COLO829 (cell line): ENCODE measurements around the gene SV2B.
A peak's percentile ranks its signal among the peaks of the same experiment; 100 is the strongest.

Source experiments
- DNase-seq: peaks from one replicate; pipeline ENCODE4 v3.0.0; 2012; ENCODE audit warnings: low spot score

The SV2B gene

GRCh38 chr15:91231703-91232102 is 131.6 kb downstream of the SV2B start:
- no peak for DNase-seq

DNA sequence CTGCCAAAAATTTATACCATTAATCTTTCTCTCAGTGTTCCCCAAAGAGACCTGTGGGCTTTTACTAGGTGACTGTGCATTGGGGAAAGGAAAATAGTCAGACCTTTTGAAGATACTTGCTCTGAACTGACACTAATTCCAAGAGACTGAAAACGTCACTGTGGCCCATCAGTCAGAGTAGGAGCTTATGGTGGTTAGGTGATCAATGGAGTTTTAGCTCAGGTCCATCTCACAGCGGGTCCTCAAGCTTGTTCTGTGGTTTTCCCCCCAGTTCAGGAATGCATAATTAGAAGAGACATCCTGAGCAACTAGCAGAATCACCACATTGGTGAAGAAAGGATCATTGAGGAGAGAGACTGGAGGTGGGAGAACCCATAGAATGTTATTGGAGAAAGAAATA is 134.7 kb downstream of the SV2B start:
- DNase-seq = no peak

- DNase-seq = no peak
Observed at GRCh38 chr15:91235376-91235775, 135.3 kb downstream of the SV2B start.

DNA sequence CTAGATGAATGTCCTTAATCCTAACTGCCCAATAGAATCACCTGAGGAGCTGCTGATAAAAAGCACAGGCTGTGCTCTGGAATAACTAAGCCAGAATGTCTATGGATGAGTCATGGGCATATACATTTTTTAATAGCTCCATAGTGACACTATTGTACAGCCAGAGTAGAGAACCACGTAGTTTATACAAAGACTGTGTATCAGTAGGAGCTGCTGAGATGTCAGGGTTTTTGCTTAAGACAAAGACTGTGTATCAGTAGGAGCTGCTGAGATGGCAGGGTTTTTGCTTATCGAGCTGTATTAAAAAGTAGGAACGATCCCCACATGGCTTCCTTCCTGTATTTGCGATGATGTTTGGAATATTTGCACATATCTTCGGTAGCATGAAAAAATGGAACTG is 137.4 kb downstream of the SV2B start:
- peak; percentile 31 for DNase-seq

GRCh38 chr15:91238644-91239425 is 138.8 kb downstream of the SV2B start:
- no peak for DNase-seq

- no peak for DNase-seq
Observed at GRCh38 chr15:91243826-91244225, 143.8 kb downstream of the SV2B start.

DNA sequence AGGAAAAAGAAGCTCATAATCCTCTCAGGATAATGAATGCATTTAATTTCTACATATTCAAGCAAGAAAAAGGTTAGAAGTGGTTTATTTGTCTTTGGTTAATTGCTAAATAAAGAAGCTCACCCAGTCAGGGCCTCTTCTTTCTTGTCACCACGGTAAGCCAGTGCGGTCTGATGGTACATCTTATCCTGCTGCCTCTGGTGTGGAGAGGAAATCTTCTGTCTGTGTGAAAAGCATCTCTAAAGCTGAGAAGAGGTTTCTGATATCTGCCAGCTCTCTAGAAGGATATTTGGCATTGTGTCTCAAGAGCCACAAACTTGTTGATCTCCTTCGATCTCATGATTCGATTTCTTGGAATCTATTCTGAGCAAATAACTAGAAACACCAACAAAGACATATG is 144.9 kb downstream of the SV2B start:
- no peak for DNase-seq

- DNase-seq = no peak
Observed at GRCh38 chr15:91246998-91247397, 146.9 kb downstream of the SV2B start.

GRCh38 chr15:91249591-91249990 is 149.5 kb downstream of the SV2B start:
- no peak for DNase-seq

DNA sequence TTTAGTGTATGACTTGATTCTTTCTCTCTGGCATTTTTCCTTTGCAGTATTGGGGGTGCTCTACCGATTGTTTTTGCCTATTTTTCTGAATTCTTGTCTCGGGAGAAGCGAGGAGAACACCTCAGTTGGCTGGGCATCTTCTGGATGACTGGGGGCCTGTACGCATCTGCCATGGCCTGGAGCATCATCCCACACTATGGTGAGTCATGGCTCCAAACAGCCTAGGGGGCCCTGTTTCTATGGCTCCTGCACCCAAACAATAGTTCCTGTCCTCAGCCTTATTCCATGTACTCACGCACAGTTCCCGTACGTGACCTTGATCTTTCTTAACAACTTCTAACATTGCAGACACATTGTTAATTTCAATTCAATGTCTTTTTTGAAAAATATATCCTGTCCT is 152.3 kb downstream of the SV2B start:
- DNase-seq = no peak

DNA sequence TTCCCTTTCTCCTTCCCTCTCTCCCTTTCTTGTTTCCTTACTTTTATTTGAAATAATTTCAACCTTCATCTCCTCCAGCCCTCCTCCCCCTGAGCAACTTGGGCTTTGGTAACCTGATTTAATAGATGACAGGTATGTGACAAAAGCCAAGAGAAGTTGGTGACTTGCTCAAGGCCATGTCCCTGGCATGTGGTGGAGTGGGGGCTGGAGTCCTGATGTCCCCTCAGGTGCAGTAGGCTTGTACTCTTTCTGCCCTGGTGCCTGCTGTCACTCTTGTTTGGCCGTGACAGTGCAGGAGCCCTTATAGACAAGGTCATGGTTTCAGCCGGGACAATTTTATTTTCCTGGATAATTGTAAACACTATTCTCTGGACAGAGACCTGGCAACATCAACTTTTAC is 152.7 kb downstream of the SV2B start:
- no peak for DNase-seq

GRCh38 chr15:91253605-91254004 is 153.5 kb downstream of the SV2B start:
- no peak for DNase-seq

DNA sequence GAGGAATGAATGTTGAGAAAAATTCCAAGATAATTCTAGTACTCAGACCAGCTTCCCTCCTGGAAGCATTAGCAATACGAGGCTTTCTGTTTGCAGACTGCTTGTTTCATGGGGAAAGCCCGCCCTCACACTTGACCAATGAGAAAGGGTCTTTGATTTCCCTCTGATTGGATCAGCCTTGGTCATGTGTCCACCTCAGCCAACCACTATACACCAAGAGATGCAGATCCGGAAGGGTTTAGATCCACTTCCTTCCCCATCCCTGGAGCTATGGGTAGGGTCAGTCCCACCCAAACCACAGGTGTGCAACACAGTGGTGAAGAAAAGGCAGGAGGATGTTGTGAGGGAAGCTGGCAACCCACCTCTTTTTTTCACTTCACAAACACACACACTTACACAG is 154.7 kb downstream of the SV2B start:
- no peak for DNase-seq

DNA sequence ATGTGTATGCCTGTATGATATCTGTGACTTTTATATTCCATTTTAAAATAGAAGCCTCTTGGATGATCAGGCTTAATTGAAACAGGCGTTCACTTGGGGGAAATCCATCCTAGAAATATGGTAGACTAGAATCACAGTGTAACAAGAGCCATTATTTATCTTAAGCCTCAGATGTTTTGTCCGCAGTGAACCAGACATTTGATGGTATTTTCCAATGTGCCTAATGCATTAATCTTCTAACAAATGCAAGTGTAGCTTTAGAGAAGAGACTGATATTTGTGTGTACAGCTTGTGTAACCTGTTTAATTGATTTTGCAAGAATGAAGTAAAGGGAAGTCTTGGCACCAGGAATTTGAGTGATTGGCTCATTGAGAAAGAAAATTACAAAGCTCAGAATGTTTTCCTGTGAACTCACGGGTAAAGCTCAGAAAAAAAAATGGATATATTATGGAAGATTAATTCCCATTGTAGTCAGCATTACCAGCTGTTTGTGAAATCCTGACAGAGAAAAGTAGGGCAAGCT is 155.7 kb downstream of the SV2B start:
- DNase-seq = no peak

DNA sequence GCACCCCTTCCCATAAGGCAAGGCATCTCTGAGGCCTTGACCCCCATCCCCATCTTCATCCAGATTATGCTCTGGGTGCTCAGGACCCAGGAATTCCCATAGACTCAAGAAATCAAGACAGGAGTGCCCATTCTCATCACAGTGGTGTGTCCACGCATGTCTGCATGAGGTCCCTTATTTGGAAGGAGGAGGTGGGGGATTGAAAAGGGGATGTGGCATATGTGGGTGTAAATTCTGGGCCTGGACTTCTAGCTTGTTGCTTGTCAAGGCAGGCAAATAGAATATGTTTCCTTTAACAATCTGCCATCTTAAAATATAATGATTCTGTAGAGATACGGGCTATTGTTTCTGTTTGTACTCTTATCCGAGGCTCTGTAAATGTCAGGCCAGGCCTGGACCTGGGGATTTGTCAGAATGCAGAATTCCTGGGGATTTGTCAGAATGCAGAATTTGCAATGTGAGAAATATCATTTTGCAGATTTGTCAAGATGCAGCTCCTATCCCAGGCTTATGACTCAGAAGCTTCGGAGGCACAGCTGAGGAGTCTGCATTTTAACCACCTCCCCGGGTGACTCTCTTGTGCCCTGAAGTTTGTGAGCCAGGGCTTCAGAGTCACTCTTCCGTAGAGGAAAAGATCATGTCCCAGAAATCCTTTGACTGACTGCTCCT is 157.8 kb downstream of the SV2B start:
- DNase-seq = no peak

GRCh38 chr15:91258415-91258759 is 158.3 kb downstream of the SV2B start:
- DNase-seq = no peak

- no peak for DNase-seq
Observed at GRCh38 chr15:91259077-91259476, 159.0 kb downstream of the SV2B start.

- no peak for DNase-seq
Observed at GRCh38 chr15:91261345-91261744, 161.3 kb downstream of the SV2B start.

- no peak for DNase-seq
Observed at GRCh38 chr15:91263632-91264531, 163.8 kb downstream of the SV2B start.

- DNase-seq = no peak
Observed at GRCh38 chr15:91264651-91265351, 164.7 kb downstream of the SV2B start.

- no peak for DNase-seq
Observed at GRCh38 chr15:91265416-91265940, 165.4 kb downstream of the SV2B start.

- no peak for DNase-seq
Observed at GRCh38 chr15:91268510-91268909, 168.5 kb downstream of the SV2B start.
